ENCODE results near the gene ST6GALNAC2. TPM values are rescaled to one million over a fixed set of nuclear protein-coding genes. Genes with fewer than 3 reads are reported as not detected.

ST6GALNAC2 gene
- total RNA-seq, 2 donors from 2014 or later = 3.9 to 4.5 TPM

DNA sequence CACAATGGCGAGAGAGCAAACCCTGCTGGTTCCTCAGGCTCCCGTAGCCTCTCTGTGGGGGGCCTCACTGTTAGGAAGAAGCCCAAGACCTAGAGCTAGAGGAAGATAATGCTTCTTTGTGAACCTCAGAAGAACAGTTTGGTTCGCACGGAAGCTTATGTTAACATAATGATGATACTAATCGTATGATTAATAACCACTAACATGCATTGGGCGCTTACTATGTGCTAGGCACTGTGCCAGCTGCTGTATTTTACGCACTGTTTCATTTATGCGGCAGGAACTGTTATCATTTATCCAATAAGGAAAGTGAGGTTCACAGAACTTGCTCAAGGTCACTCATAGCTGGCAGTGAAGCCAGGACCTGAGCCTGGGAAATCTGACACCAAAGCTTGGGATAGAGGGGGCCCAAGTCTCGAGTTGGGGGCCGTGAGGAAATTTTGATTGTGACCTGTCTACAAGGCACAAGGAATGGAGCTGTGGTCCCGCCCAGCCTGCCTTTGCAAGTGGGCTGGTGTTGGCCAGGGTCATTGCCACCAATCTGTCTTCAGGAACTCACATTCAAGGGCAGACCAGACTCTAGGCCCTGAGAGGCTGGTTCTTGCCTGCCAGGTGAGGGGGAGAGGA is 39.0 kb downstream of the ST6GALNAC2 start:
- intact Hi-C loops (cut with DNase I, micrococcal nuclease) = no loop called here
- DNase-seq (no peak), ATAC-seq (no peak)

- intact Hi-C loops (cut with DNase I, micrococcal nuclease) = no loop called here
- ATAC-seq = peak; percentile 20
- DNase-seq = no peak
Measured at GRCh38 chr17:76545918-76546555, 39.6 kb downstream of the ST6GALNAC2 start.

DNA sequence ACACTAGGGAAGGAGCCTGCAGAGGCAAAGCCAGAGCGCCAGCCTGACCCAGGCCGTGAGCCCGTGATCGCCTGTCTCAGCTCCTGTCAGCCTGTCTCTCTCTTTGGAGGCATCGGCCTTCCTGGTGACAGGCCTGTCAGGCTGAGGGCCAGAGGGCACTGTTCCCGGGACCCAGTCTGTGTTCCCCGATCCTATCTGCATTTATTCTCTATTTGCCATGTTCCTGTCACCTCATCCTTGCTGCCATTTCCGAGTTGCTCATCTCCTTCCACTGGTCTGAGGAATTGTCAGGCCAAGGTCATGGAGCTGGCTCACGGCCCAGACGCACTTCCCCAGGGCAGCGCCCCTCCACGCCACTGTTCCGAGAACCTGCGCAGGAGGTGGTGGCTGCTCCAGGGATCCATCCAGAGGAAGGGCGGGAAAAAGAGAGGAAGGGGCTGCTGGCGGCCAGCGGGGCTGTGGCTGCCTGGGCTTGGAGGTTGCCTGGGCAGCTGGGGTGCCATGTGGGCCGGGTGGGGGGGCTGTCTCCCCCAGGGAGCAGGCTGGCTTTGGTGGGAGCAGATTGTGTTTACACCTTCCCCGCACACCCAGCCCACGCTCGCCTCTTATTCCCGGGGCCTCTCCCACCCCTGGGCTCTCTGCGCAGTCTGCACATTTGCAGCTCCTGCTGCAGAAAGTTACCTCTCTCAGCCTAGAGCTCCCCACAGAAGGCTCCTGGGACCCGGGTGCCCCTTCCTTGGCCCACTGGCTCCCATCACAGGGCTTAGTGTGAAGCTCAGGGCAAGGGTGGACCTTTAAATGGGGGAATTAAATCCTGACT is 40.9 kb downstream of the ST6GALNAC2 start:
- intact Hi-C loops (cut with DNase I, micrococcal nuclease) = no loop called here
- no peak for DNase-seq
- no peak for ATAC-seq

DNA sequence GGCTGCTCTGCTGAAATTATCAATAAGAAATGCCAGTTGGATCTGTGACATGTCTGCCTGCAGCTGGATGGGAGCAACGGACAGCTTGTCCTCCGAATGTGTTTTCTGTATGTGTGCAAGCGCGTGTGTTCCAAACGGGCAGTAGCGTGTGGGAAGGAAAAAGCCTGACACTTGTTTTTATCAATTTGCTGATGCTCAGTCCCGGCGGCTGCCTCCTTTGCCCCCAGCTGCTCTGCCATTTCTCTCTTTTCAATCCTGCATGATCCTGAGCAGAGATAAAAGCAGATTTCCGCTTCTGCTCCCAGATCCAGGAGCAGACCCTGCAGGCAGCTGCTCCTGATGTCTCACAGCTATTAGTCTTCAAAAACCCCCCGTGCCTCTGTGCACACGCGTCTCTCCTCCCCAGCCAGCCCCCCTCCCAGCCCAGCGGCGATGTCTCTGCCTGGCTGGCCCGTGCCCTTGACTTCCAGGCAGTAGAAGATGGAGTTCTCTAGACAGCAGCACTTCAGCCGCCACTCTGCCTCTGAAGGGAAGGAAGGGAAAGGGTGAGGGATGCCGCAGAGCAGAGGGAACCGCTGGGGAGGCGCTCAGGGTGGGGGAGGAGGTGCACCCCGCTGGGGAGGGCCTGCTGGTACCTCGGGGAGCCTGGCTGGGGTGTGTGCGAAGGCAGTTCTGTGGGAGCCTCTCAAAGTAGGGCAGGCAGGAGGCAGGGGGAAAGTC is 41.7 kb downstream of the ST6GALNAC2 start:
- intact Hi-C loops (cut with DNase I, micrococcal nuclease) = no loop called here
- ATAC-seq (no peak), DNase-seq (no peak)

DNA sequence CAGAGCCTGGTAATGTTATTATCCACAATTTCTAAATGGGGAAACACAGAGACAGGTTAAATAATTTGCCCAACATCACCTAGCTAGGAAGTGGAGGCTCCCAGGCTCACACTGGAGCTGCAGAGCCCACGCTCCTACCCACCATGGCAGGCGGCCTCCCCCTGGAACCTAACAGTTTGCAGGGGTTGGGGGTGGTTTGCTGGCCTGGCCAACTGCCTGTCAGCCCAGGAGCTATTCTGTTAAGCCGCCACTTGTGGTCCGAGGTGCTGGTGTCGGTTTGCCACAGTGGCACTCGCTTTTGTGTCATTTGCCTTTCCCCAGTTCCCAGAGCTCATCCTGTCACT is 42.2 kb downstream of the ST6GALNAC2 start:
- intact Hi-C loops (cut with DNase I, micrococcal nuclease) = no loop called here
- ATAC-seq (no peak), DNase-seq (no peak)

DNA sequence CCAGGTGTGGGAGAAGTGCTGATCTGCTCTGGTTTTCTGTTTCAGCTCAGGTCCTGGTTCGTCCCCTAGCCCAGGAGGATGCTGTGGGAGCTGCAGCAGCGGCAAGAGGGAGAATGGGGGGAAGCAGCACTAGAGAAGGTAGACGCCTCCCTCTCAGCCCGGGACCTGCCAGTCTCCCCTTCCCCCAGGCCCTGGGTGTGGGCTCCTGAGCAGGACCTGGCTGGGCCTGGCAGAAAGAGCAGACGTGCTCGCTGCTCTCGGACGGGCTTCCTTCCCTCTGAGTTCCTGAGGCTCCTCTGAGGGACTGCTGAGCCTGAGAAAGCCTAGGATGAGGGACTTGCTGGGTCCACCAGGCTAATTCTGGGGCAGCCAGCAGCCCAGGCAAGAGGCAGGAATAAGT is 42.7 kb downstream of the ST6GALNAC2 start:
- no peak for DNase-seq
- intact Hi-C loops (cut with DNase I, micrococcal nuclease) = no loop called here

DNA sequence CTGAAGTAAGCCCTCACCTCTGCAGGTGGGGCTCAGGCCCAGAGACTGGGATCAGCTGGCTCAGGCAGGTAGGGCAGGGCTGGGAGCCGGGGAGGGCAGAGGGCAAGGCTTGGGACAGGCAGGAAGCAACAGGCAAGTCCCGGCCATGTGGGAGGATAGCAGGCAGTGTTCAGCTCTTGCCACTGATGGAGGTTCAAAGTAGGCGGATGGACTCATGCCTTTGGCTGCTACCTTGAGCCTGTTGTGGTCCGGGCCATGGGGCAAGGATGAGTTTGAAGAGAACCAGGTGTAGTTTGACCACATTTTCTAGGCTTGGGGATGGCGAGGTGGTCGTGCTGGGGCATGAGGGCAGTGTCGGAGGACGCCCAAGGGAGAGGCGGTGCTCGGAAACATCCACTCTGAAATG is 43.1 kb downstream of the ST6GALNAC2 start:
- ATAC-seq (peak; percentile 52), DNase-seq (no peak)
- intact Hi-C loops (cut with DNase I, micrococcal nuclease) = no loop called here

More for the DNA sequence above, 42.7 kb downstream of the ST6GALNAC2 start:
- no peak for ATAC-seq

DNA sequence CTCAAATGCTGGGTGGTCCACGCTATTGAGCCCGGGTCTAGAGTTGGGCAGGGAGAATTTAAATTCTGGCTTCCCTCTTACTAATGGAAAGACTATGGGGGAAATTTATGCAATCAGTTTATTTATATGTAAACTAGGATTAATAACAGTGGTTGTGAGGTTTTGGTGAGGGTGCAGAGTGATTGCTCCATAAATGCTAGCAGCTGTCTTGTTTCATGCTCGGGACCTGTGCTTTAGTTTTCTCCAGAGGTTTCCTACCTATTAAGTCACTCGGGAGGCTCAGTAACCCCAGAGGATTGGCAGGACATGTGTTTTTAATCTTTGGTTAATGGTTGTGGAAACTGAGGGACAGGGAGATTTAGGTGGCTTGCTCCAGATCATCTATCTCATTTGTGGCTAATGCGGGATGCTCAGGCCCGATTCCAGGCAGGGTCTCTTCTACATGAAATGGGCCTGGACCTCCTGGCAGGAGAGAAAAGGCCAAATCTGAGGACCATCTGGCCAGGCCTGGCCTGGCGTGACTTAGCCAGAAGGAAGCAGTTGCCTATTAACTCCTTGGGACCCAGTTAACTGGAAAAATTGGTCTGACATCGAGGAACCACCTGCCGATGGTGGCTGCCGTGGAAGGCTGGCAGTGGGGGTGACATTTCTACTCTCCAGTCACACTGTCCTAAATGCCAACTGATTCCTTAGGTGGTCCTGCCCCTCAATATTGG is 43.8 kb downstream of the ST6GALNAC2 start:
- intact Hi-C loops (cut with DNase I, micrococcal nuclease) = no loop called here
- no peak for ATAC-seq
- DNase-seq = no peak

GRCh38 chr17:76540381-76541300 is 45.0 kb downstream of the ST6GALNAC2 start:
- ATAC-seq = peak; percentile 96
- intact Hi-C loops (cut with DNase I, micrococcal nuclease) = no loop called here
- peak; percentile 87 to 94 for DNase-seq

DNA sequence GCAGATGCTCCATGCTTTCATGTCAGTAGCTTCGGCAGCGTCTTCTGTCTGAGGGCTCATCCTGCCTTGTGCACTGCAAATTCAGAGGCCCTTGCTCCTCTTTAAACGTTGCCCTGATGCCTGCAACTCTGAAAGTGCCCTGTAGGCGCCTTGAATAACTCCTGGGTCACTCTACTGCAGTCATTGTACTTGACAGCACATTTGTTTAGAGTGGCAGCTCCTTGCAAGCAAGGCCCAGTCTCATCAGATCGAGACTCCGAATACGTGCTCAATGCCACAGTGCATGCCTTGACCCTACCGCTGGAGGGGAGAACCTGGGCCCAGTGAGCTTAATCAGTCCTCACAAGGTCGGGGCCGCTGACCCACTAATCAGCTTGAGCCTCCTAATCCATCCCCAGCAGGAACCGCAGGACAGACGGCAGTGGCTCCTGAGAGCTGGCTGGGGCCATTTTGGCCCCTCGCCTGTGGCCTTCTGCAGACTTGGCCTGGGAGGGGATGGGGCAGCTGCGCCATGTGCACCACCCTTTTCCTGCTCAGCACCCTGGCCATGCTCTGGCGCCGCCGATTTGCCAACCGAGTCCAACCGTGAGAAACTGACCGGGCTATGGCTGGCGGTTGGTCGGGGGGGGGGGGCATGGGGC is 45.9 kb downstream of the ST6GALNAC2 start, which contains the start of gene PRCD:
Gene PRCD, plus strand, starts transcription at position 414 of the 641 bp plus-strand sequence. Its CDS starts 98 bp downstream, at position 512.
- no peak for ATAC-seq
- intact Hi-C loops (cut with DNase I, micrococcal nuclease) = no loop called here
- no peak for DNase-seq

DNA sequence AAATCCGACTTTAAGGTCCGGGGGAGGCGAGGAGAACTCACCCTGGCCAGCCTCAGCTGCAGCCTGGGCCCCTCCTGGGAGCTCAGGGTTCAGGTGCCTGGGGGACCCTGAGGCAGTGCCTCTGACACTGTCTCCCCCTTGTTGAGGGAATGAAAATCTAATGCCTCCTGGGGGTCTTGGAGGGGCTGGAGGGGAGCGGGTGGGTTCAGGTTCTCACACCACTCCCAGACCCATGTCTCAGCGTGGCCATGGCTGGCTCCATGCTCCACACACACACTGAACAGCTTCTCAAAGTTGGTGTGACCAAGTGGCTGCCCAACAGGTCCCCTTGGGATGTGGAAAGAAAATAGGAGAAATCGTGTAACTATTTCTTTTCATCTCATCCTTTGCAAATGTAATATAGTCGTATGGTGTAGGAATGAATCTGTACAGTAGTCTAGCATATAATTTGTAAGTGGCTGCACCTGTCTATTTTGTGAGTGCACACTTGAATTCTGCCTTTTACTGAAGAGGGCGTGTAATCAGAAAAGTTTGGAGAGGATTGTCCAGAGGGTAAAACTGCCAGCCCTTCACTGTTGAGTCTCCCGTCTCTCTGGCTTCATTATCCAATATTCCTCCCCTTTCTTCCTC is 46.6 kb downstream of the ST6GALNAC2 start:
- no peak for ATAC-seq

GRCh38 chr17:76538281-76538931 is 47.3 kb downstream of the ST6GALNAC2 start:
- intact Hi-C loops (cut with DNase I, micrococcal nuclease) = no loop called here
- no peak for ATAC-seq
- peak in 1 of 2 donors; percentile 17 for DNase-seq

More for the DNA sequence above, 46.6 kb downstream of the ST6GALNAC2 start:
- DNase-seq = no peak
- intact Hi-C loops (cut with DNase I, micrococcal nuclease) = no loop called here

- DNase-seq (peak in 1 of 2 donors; percentile 39), ATAC-seq (no peak)
- intact Hi-C loops (cut with DNase I, micrococcal nuclease) = no loop called here
Measured at GRCh38 chr17:76537578-76538280, 47.9 kb downstream of the ST6GALNAC2 start, which contains the start of gene CYGB. Gene CYGB, minus strand, starts transcription at chr17:76537709. Its CDS starts 167 bp downstream, at chr17:76537542.

DNA sequence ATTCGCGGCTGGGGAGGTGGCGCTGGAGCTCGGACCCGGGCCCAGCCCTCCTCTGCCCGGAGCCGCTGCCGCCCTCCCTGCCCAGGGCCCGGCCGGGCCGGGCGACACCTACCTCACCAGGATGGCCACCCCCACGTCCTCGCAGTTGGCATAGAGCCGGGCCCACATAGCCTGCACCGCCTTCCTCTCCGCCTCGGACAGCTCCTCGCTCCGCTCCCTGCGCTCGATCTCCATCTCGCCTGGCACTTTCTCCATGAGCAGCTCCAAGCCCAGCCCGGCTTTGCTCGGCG is 48.4 kb downstream of the ST6GALNAC2 start:
- intact Hi-C loops (cut with DNase I, micrococcal nuclease) = no loop called here
- ATAC-seq = no peak
- peak in 1 of 2 donors; percentile 44 for DNase-seq

GRCh38 chr17:76536511-76537287 is 49.0 kb downstream of the ST6GALNAC2 start:
- intact Hi-C loops (cut with DNase I, micrococcal nuclease) = no loop called here
- ATAC-seq (no peak), DNase-seq (no peak)
